Stomach (tissue), 9 donors: ENCODE results near the gene RHOXF1. TPM values are rescaled to one million over a fixed set of nuclear protein-coding genes. Genes with fewer than 3 reads are reported as not detected.

Experiments
- DNase-seq, 2 donors: peaks; one replicate each; pipeline versions ENCODE4 v3.0.0 to v3.0.0-alpha.2; 2013 to 2019
- H3K27ac ChIP-seq, 5 donors: fragments of 200-600 bp in 4 of 5; sonication (generic) in 4 of 5; one replicate each; pipeline ENCODE4 v1.5.1; 2013 to 2019; ENCODE audit warnings: mild to moderate bottlenecking in 1 of 5, moderate library complexity in 1 of 5
- H3K27me3 ChIP-seq, 3 donors: fragments of 200-600 bp; sonication (generic); one replicate each; pipeline ENCODE4 v1.5.1; 2017 to 2019; ENCODE audit warnings: mixed run types in 1 of 3
- H3K36me3 ChIP-seq, 4 donors: fragments of 200-600 bp; sonication (generic); 1 replicate in 3 of 4; 2 replicates in 1 of 4; pipeline ENCODE4 v1.5.1; 2016 to 2019
- H3K4me1 ChIP-seq, 4 donors: fragments of 200-600 bp; sonication (generic); one replicate each; pipeline ENCODE4 v1.5.1; 2016 to 2019
- H3K4me3 ChIP-seq, 4 donors: fragments of 200-600 bp; sonication (generic) in 3 of 4; one replicate each; pipeline ENCODE4 v1.5.1; 2016 to 2019; ENCODE audit warnings: mild to moderate bottlenecking in 1 of 4
- H3K9me3 ChIP-seq, 4 donors: fragments of 200-600 bp; sonication (generic); one replicate each; pipeline ENCODE4 v1.5.1; 2016 to 2019
- CTCF ChIP-seq, 7 experiments: fragments of 450-650 bp in 4 of 7; fragments of 200-600 bp in 3 of 7; sonication (generic) in 3 of 7; IDR thresholded peaks; one replicate each; pipeline ENCODE4 v1.5.1; 2016 to 2019; ENCODE audit warnings: antibody characterized with exemption in 7 of 7, control low read depth in 2 of 7, mild to moderate bottlenecking in 1 of 7
- EP300 ChIP-seq: sonication (generic); formaldehyde crosslinking; IDR thresholded peaks from one replicate; pipeline ENCODE4 v1.6.1; 2017; ENCODE audit warnings: antibody characterized with exemption
- POLR2A ChIP-seq, 4 donors: fragments of 450-650 bp; IDR thresholded peaks; one replicate each; pipeline ENCODE4 v1.6.1; 2016; ENCODE audit warnings: antibody characterized with exemption in 4 of 4, control low read depth in 2 of 4, mild to moderate bottlenecking in 1 of 4, moderate library complexity in 1 of 4
- POLR2AphosphoS5 ChIP-seq, 3 donors: sonication (generic); formaldehyde crosslinking; IDR thresholded peaks; one replicate each; pipeline ENCODE4 v1.6.1; 2016; ENCODE audit warnings: antibody characterized with exemption in 3 of 3
- WGBS, 5 donors: extraction: QIAGEN DNeasy Blood & Tissue Kit in 3 of 5; methylation state at CpG; one replicate each; pipeline versions ENCODE4 v1.1.5 to v1.1.7; 2013 to 2018; 5-methylcytosine and 5-hydroxymethylcytosine counted together
- intact Hi-C: fragments of 100-400 bp; cut with DNase I; formaldehyde crosslinking; loops from one replicate; pipeline ENCODE4 v1.15.1; 2023; ENCODE audit warnings: low total_unique reads
- polyA plus RNA-seq, 3 donors: library from polyadenylated mRNA; stranded (reverse); fragments of 200-250 nt; gene quantifications; one replicate each; pipeline ENCODE4 v1.2.3, GENCODE V29; 2013
- total RNA-seq, 5 donors: library from RNA; depleted of rRNA; stranded (reverse); fragments of >200 nt; gene quantifications; one replicate each; pipeline versions ENCODE4 v1.1.0 to v1.2.3, GENCODE V29; 2014 to 2016
- donor health status: healthy with polysubstance abuse.
- donor health status: Bipolar disorder and iron deficiency.
- donor health status: healthy.

RHOXF1 gene
- total and polyA plus RNA-seq, 8 donors = not detected

- no peak for DNase-seq
- H3K27ac ChIP-seq = no peak overlapping the region
- intact Hi-C loops = no loop called here
- 45 to 84% (median 68%) methylated on average over 4 of the region's 4 CpGs for WGBS, 5 donors
- peaks cover 0 to 6% (median 0%) of the 10 kb centered on the region in 4 donors for H3K4me1 ChIP-seq
- TF ChIP-seq EP300 (no peak), CTCF (IDR thresholded peaks at IDR 0.05) (no peak), POLR2AphosphoS5 (IDR thresholded peaks at IDR 0.05) (no peak), POLR2A (IDR thresholded peaks at IDR 0.05) (no peak)
- no peaks in the 10 kb centered on the region for H3K36me3 ChIP-seq
- no peak overlapping the region for H3K4me3 ChIP-seq
- no peaks in the 10 kb centered on the region for H3K27me3 ChIP-seq
- peaks cover 0 to 18% (median 5%) of the 10 kb centered on the region in 4 donors for H3K9me3 ChIP-seq
These were observed 29.7 kb upstream of the RHOXF1 start for GRCh38 chrX:120145295-120145925.

GRCh38 chrX:120144178-120144844, 28.6 kb upstream of the RHOXF1 start:
- DNase-seq = peak in 1 of 2 donors; percentile 34
- H3K4me3 ChIP-seq = peak overlapping the region in 1 of 4 donors; percentile 18
- no peak overlapping the region for H3K27ac ChIP-seq
- H3K36me3 ChIP-seq = no peaks in the 10 kb centered on the region
- peaks cover 0 to 18% (median 5%) of the 10 kb centered on the region in 4 donors for H3K9me3 ChIP-seq
- H3K4me1 ChIP-seq = peaks cover 0 to 6% (median 0%) of the 10 kb centered on the region in 4 donors
- no peak for TF ChIP-seq POLR2A (IDR thresholded peaks at IDR 0.05)
- TF ChIP-seq EP300 = no peak
- TF ChIP-seq CTCF (IDR thresholded peaks at IDR 0.05) = no peak
- TF ChIP-seq POLR2AphosphoS5 (IDR thresholded peaks at IDR 0.05) = no peak
- 21 to 47% (median 32%) methylated on average over 11 to 12 of the region's 12 CpGs for WGBS, 5 donors
- intact Hi-C loops = no loop called here
- no peaks in the 10 kb centered on the region for H3K27me3 ChIP-seq

- H3K27me3 ChIP-seq = no peaks in the 10 kb centered on the region
- DNase-seq = no peak
- H3K36me3 ChIP-seq = no peaks in the 10 kb centered on the region
- H3K4me1 ChIP-seq = peaks cover 0 to 6% (median 0%) of the 10 kb centered on the region in 4 donors
- intact Hi-C loops = no loop called here
- no peaks in the 10 kb centered on the region for H3K9me3 ChIP-seq
- TF ChIP-seq CTCF (IDR thresholded peaks at IDR 0.05) (no peak), POLR2A (IDR thresholded peaks at IDR 0.05) (no peak), EP300 (no peak)
- 68 to 81% (median 73%) methylated on average over 11 of the region's 11 CpGs for WGBS, 5 donors
- H3K27ac ChIP-seq = no peak overlapping the region
- no peak overlapping the region for H3K4me3 ChIP-seq
These were observed 24.7 kb upstream of the RHOXF1 start for GRCh38 chrX:120140293-120140981.

- H3K27ac ChIP-seq = no peak overlapping the region
- H3K4me1 ChIP-seq = no peaks in the 10 kb centered on the region
- H3K4me3 ChIP-seq = no peak overlapping the region
- no peak for TF ChIP-seq EP300
- no peak for DNase-seq
- no peaks in the 10 kb centered on the region for H3K36me3 ChIP-seq
- no peaks in the 10 kb centered on the region for H3K9me3 ChIP-seq
- no peaks in the 10 kb centered on the region for H3K27me3 ChIP-seq
- 45 to 71% (median 61%) methylated on average over 3 of the region's 3 CpGs for WGBS, 5 donors
- intact Hi-C loops = no loop called here
These were observed 21.7 kb upstream of the RHOXF1 start for GRCh38 chrX:120137439-120137838.
